HG02840 (cell line): ENCODE measurements around the gene ARID3C.

ENCODE experiments used
- ATAC-seq: cut with Tn5 transposase; IDR thresholded peaks from one replicate; pipeline ENCODE4 v1.9.1; 2021; ENCODE audit warnings: mild to moderate bottlenecking, moderate library complexity, moderate number of reproducible peaks; ENCODE audit not compliant: unreplicated experiment, low FRiP score

Gene ARID3C

DNA sequence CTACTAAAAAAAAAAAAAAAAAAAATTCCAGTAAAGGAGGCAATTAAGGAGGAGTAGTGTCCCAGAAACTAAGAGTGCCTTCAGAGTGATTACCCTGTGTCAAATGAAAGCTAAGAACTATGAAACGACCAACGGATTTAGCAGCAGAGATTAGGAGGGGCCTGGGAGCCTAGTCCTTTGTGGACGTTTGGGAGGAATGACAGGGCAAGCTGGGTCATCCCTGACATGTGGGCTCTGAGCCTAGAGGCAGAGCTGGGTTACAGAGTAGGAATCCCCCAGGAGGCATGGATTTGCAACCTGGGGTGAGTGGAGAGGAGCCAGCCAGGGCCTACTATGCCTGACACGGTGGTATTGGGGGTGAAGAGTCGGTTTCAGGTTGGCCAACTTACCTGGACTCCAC, 4.3 kb upstream of the ARID3C start:
- no peak for ATAC-seq

DNA sequence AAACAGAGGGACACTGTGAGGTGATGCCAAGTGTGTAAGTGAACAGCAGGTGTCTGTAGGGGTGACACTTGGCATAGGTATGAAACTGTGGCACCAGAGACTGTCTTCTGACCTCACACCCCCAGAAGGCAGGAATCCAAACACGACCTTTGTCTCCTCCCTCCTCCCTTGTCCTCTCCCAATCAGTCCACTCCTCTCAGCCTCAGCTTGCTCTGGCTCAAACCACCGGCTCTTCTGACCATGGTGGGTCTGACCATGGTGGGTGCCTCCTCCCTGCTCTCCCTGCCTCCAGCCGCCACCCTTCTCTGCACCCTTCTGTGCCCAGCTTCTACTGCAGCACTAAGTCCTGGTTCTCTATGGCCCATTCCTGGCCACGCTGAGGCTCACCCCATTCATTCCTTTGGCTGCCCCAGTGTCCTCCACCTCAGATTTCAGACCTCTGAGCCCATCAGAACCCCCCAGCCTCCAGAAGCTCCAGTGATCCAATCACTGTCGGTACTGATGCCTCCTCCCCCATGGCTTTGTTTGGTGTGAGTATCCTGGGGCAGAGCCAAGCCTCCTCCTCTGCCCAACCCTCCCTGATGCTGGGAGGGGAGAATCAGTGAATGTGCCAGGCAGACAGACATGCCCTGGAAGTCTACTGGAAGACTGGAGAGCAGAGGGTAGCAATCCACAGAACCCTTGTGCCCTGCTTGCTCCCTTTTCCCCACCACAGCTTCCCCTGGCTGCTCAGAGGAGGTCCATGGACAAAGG, 1.7 kb upstream of the ARID3C start:
- ATAC-seq, result no peak

GRCh38 chr9:34629491-34629808, 584 bp upstream of the ARID3C start:
- no peak for ATAC-seq

DNA sequence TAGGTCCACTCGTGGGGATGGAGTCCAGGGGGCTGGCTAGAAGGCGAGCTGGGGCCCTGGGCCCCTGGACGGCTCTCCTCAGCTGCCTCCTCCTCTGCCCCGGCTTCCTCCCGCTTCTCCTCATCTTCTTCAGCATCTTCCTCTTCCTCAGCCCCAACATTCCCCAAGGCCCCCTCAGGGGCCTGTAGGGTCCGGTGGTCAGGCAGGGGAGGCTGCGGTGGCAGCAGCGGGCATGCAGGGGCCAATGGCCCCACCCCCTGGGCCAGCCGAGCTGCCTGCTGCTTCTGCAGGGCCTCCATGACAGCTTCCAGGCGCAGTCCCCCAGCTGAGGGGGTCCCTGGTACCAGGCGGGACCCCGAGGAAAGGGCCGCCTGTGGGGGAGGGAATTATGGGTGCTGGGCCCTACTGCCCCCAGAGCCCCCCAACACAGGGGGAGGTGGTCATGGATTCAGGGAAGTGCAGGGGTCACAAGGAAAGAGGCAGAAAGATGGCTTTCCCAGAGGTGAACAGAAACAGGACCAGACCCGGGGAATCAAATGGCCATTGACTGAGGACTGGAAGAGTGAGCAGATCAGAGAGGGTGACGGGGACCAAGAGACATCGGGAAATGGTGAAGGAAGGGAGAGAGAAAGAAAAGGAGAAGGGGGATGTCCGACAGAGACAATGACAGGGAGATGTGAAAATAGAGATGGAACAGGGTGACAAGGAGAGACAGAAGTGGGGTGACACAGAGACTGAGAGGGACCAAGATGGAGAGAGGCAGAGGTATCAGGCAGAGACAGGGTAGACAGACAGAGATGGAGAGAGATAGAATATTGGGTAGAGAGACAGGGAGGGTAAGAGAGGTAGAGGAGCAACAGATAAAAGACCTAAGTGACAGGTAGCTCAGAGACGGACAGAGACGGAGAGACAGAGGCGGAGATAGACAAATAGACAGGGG, 880 bp downstream of the ARID3C start:
- no peak for ATAC-seq

- no peak for ATAC-seq
Observed at GRCh38 chr9:34625186-34625486, 3.7 kb downstream of the ARID3C start.

DNA sequence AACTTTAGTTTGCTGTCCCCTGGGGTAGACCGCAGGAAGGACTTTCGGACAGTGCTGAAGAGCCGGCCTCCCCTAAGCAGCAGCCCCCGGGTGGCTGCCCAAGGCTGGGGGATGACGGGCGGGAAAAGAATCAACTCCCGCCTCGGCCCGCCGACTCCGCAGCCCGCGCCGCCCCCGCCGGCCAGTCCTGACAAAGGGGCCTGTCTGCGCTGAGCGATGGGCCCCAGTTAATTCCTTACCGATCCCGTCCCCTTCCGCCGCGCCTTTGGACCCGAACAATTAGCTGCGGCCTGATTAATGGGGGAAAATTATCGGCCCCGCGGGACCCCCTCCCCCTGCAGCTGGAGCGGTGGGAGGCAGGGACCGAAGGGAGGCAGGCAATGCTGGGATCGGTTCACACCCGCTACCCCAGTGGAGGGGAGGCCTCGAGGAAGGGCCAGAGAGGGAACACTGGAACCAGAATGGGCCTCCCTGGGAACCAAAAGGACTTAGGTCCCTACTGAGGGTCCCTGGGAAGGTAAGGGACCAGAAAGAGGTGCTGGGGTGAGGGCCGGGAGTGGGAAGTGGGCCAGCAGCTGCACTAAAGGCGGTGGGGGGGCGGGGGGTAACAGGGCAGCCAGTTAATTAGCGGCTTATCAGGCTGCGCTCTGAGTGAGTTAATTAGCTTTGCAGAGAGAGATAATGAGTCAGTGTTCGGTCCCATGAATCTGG, 4.2 kb downstream of the ARID3C start:
- ATAC-seq, result no peak

- no peak for ATAC-seq
Observed at GRCh38 chr9:34623374-34624235, 5.3 kb downstream of the ARID3C start.

DNA sequence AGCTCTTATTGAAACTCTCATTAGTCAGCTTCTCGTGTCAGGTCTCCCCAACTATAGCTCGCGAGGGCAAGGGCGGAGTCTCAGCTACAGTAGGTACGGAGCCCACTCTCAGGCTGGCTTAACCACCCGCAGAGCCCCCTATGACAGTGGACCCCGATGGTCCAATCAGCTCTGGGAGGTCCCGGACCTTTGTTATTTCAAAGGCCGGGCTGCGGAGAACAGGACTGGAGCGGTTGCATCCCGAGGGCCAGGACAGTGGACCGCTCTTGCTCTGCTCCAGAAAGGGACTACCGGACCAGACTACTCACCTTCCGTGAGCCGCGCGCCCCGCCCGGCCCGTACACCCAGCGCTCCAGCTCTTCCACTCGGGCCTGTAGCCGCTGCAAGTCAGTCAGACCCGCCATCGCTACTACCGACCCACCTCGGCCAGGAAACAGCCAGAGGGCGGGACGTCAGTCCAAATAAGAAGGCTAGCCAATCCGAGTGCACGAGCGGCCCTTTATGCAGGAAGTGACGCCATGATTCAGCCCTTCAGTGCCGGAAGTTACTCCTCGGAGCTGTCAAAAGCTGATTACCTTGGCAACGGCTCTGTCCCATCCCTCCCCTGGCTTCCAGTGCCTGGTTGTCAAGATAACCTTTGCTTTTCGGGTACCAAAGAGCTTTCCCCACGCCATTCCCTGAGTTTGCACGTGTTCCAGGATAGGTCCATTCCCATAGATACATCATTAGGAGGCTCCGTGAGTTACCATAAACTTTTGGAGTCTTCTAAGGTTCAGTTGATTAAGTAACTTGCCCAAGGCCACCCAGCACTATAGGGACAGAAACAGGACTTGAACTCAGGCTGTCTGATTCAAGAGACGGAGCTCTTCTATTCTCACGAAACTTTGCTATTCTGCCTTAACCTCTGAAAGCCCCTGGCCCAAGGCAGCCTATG, 8.5 kb downstream of the ARID3C start, which contains the start of gene DCTN3:
Gene DCTN3 (minus strand): TSS at position 435 of the 934 bp plus-strand sequence. CDS start 31 bp downstream, at position 404.
- peak; percentile 97 for ATAC-seq

GRCh38 chr9:34615132-34615531, 13.7 kb downstream of the ARID3C start:
- ATAC-seq, result no peak

GRCh38 chr9:34612788-34613390, 16.0 kb downstream of the ARID3C start:
- no peak for ATAC-seq

- ATAC-seq, result peak; percentile 82
Observed at GRCh38 chr9:34611811-34612787, 16.8 kb downstream of the ARID3C start, which contains the start of gene RPP25L. Gene RPP25L, minus strand, starts transcription at chr9:34612097. Its CDS starts 801 bp downstream, at chr9:34611296.

- no peak for ATAC-seq
Observed at GRCh38 chr9:34611251-34611810, 17.5 kb downstream of the ARID3C start.

DNA sequence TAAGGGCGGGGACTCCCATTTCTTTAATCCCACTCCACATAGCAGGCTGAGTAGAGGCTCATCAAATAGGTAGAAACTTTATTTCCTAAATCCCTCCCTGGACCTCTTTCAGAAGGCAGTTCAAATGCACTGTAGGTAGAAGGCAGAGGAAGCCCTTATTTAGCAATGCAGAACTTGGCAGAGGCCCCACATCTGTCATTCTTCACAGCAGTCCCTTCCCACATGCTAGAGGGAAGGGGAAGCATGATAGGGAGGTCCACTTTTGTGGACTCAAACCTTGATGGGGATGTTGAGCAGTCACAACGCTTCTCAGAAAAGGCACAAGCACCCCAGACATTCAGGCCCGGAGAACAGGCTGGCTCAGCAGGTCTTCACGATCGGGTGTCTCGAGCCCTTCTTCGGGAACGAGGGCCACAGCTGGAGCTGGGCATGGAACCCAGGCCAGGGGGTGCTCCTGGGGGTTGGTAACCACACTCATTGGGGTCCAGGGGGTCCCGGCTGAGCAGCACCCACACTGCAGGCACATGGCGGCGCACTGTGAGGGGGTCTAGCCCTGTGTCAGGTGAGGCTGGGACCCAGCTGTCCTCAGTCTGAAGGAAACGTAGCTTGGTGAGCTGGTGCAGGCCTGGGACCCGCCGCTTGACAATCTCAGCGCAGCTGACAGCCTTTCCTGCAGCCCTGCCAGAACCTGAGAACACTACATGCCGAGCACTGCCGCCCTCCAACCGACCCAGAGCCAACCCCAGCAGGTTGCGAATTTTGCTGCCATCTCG, 18.2 kb downstream of the ARID3C start:
- ATAC-seq, result no peak

DNA sequence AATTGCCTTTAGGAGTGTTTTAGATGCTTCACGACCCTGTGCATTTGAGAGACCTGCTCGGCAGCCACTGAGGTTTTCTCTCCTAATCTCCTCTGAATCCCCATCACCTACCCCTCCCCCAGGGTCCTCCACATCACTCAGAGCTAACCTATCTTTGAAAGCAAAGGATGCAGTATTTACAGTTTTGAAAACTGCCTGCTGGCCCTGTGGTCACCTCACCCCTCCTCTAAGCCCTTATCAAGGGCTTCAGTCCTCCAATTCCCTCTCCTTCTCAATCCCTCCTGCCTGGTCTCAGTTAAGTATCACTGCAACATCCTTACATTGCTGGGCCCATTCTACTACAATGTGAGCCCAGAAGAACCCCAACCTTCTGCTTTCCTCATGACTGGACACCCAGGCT, 21.5 kb downstream of the ARID3C start:
- ATAC-seq, result no peak

- no peak for ATAC-seq
Observed at GRCh38 chr9:34606905-34607304, 22.0 kb downstream of the ARID3C start.

DNA sequence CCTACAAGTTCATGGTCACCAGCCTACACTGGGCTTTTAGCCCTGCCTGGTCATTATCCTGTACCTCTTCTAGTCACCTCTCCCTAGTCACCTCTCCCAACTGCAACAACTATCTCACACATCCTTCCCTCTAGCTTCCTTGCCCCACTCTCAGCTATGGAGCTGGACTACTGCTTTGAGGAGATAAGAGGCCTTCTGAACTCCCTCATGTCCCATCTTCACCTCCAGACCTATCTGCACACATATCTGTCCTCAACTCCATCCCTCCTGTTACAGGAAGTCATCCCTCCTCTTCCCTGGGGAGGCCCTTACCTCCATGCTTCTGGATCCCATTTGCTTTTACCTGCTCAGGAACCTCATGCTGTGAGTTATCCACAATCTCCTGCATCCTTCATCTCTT, 22.7 kb downstream of the ARID3C start:
- no peak for ATAC-seq
